Measurements from ENCODE around the gene NAXD.
"Not testable (repeated sequence)": the region's sequence is repeated elsewhere in the genome, so short reads cannot be mapped to it uniquely, and the experiment has no call there.

NAXD gene

GRCh38 chr13:110615322-110616102 lies at the start of gene NAXD:
TSS of gene NAXD (plus strand) at chr13:110615545. CDS start at chr13:110615602, 57 bp downstream.
- FAIRE-seq (peak; percentile 98), DNase-seq (ENCODE audit: insufficient read length, low spot score) (peak; percentile 100)
- peak; percentile 47; the same call in 1 of the 2 replicates for TF ChIP-seq POLR2A (IDR thresholded peaks at IDR 0.05; ENCODE audit: low read depth, low read length)

GRCh38 chr13:110566171-110566570 lies 49.2 kb upstream of the NAXD start:
- no peak for TF ChIP-seq POLR2A (IDR thresholded peaks at IDR 0.05; ENCODE audit: low read depth, low read length)
- FAIRE-seq (no peak), DNase-seq (ENCODE audit: insufficient read length, low spot score) (no peak)

- FAIRE-seq (no peak), DNase-seq (ENCODE audit: insufficient read length, low spot score) (no peak)
- no peak for TF ChIP-seq POLR2A (IDR thresholded peaks at IDR 0.05; ENCODE audit: low read depth, low read length)
These were observed 46.7 kb upstream of the NAXD start for GRCh38 chr13:110568612-110569011.

- not testable (repeated sequence) for DNase-seq (ENCODE audit: insufficient read length, low spot score); FAIRE-seq
These were observed 45.4 kb upstream of the NAXD start for GRCh38 chr13:110569962-110570361.

- DNase-seq (ENCODE audit: insufficient read length, low spot score) (no peak), FAIRE-seq (no peak)
- no peak for TF ChIP-seq POLR2A (IDR thresholded peaks at IDR 0.05; ENCODE audit: low read depth, low read length)
These were observed 44.5 kb upstream of the NAXD start for GRCh38 chr13:110570886-110571285.

GRCh38 chr13:110571896-110572777 lies 43.2 kb upstream of the NAXD start:
- DNase-seq (ENCODE audit: insufficient read length, low spot score), result no peak
- no peak for FAIRE-seq
- TF ChIP-seq POLR2A (IDR thresholded peaks at IDR 0.05; ENCODE audit: low read depth, low read length), result no peak

GRCh38 chr13:110572778-110573118 lies 42.6 kb upstream of the NAXD start:
- DNase-seq (ENCODE audit: insufficient read length, low spot score) (no peak), FAIRE-seq (no peak)
- no peak for TF ChIP-seq POLR2A (IDR thresholded peaks at IDR 0.05; ENCODE audit: low read depth, low read length)

- DNase-seq (ENCODE audit: insufficient read length, low spot score) (no peak), FAIRE-seq (no peak)
- TF ChIP-seq POLR2A (IDR thresholded peaks at IDR 0.05; ENCODE audit: low read depth, low read length), result no peak
These were observed 41.2 kb upstream of the NAXD start for GRCh38 chr13:110574161-110574560.

- no peak for TF ChIP-seq POLR2A (IDR thresholded peaks at IDR 0.05; ENCODE audit: low read depth, low read length)
- peak; percentile 81 for FAIRE-seq
- DNase-seq (ENCODE audit: insufficient read length, low spot score), result peak; percentile 59
These were observed 39.8 kb upstream of the NAXD start for GRCh38 chr13:110575322-110576069.

- FAIRE-seq (no peak), DNase-seq (ENCODE audit: insufficient read length, low spot score) (no peak)
- no peak for TF ChIP-seq POLR2A (IDR thresholded peaks at IDR 0.05; ENCODE audit: low read depth, low read length)
These were observed 39.3 kb upstream of the NAXD start for GRCh38 chr13:110576070-110576394.

- no peak for TF ChIP-seq POLR2A (IDR thresholded peaks at IDR 0.05; ENCODE audit: low read depth, low read length)
- DNase-seq (ENCODE audit: insufficient read length, low spot score) (no peak), FAIRE-seq (no peak)
These were observed 38.4 kb upstream of the NAXD start for GRCh38 chr13:110576736-110577476.

GRCh38 chr13:110578363-110578762 lies 37.0 kb upstream of the NAXD start:
- FAIRE-seq (no peak), DNase-seq (ENCODE audit: insufficient read length, low spot score) (no peak)
- TF ChIP-seq POLR2A (IDR thresholded peaks at IDR 0.05; ENCODE audit: low read depth, low read length), result no peak

GRCh38 chr13:110580800-110581199 lies 34.5 kb upstream of the NAXD start:
- TF ChIP-seq POLR2A (IDR thresholded peaks at IDR 0.05; ENCODE audit: low read depth, low read length), result no peak
- FAIRE-seq, result peak; percentile 38
- DNase-seq (ENCODE audit: insufficient read length, low spot score), result no peak
